Inferior parietal cortex (tissue), 1 donor: ENCODE data around the gene RRP7A.
"Not testable (repeated sequence)": the region's sequence is repeated elsewhere in the genome, so short reads cannot be mapped to it uniquely, and the experiment has no call there.

Experiments used
- DNase-seq: peaks from one replicate; pipeline ENCODE4 v3.0.0-alpha.2; 2016; ENCODE audit errors: extremely low spot score

Gene RRP7A

DNA sequence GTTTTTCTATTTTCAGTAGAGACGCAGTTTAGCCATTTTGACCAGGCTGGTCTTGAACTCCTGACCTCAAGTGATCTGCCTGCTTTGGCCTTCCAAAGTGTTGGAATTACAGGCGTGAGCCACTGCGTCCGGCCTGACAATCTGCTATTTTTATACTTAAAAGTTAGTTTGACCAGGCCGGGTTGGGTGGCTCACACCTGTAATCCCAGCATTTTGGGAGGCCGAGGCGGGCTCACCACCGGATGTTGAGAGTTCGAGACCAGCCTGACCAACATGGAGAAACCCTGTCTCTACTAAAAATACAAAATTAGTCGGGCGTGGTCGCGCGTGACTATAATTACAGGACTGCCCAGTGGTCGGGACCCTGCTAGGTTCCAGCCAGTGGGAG lies 19.8 kb downstream of the RRP7A start:
- not testable (repeated sequence) for DNase-seq

DNA sequence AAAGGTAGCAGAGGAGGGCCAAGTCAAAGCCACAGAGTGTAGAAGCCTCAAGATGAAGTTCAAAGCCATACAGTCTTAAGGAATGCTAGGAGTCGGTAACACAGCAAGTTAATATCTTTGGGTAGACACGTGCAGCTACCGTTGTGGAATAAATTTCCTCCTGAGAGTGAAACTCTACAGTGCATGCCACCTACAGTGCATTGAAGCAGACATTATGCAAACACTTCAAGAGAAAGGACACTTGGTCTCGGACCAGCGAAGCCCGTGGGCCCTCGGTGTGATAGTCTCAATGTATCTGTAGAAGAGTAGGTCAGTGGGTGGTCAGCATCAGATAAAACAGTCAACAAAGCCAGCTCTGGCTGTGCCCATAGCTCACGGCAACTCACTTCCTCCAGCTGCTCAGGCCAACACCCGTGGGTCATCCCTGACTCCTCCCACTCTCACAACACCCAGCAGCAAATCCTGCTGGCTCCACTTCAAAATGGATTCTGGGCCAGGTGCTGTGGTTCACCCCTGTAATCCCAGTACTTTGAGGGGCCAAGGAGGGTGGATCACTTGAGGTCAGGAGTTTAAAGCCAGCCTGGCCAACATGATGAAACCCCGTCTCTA lies 24.0 kb downstream of the RRP7A start:
- DNase-seq: not testable (repeated sequence)

DNA sequence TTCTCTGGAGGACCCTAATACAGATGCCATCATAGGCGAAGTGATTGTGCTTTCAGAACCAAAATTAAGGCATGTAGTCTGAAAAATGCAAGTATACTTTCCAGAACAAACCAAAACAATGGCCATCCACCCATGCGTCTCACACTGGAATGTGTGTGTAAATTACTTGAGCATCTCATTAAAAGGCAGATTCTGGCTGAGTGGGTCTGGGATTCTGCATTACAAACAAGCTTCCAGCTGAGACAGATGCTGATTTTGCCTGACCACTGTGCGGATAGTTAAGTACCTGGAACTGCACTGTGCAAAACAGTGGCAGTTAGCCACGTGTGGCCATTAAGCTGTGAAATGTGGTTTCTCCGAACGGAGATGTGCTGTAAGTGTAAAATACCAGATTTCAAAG lies 26.2 kb downstream of the RRP7A start:
- DNase-seq: no peak

DNA sequence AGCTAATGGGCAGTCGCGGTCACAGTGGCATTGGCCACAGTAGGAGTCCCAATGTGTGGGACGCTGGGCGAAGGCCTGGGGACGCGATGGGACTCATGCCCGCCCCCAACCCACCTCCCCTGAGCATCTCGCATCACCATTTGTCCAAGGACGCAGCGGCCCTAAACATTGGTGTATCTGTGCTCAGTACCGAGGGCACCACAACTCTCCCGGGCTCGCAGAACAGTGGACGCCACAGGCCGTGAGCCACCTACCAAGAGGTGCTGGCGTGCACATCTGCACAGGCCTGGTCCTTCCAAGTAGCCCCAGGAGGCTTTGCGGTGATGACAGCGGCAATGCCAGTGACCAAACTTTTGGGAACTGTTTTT lies 27.3 kb downstream of the RRP7A start:
- DNase-seq: no peak

DNA sequence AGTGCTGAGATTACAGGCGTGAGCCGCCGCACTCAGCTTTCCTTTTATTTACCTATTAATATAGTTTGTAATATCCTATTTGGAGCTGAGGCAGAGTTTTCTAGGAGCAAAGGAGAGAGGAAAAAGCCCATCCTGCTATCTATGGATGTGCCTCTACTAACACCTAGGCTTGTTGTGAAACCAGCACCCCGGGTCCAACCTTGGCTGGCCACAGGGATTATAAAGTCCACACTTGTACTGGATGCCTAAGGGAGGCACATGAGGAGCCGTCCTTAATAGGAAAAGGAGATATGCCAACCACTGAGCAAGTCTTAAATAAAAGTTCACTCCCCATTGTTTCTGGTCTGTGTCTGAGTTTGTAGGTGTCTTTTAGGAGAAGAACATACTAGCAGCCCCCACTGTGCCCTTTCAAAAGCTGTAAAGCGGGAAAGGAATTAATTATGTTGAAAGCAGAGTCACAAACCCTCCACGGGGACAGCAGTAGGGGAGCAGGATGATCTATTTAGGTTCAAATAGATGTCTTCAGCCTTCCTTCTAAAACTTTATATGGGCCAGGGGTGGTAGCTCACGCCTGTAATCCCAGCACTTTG lies 29.3 kb downstream of the RRP7A start:
- DNase-seq: no peak

DNA sequence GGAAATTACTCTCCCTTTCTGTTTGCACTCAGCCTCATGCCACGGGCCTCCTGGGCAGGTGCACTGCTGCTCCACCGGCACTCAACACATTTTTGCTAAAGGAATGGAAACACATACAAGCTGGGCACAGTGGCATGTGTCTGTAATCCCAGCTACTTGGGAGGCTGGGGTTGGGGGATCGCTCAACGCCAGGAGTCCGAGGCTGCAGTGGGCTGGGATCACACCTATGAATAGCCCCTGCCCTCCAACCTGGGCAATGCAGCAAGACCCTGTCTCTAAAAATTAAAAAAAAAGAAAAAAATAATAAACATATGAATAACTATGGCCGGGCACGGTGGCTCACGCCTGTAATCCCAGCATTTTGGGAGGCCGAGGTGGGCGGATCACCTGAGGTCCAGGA lies 30.6 kb downstream of the RRP7A start:
- no peak for DNase-seq

DNA sequence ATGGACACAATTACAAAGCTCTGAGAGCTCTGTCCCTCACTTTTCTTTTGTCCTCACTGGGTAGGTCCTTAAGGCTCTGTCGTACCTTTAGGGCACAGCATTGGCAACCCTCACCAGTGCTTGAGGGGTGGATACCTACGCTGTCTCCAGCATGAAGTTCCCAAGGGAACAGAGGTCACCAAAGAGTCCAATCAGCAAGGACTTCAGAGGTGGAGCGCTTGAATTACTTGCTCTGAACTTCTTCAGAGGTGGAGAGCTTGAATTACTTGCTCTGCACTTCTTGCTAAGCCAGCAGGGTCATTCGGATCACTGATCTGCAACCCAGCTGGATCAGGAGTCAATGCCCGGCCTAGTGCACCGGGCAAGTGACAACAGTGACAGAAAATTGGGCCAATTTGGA lies 35.1 kb downstream of the RRP7A start:
- no peak for DNase-seq

DNA sequence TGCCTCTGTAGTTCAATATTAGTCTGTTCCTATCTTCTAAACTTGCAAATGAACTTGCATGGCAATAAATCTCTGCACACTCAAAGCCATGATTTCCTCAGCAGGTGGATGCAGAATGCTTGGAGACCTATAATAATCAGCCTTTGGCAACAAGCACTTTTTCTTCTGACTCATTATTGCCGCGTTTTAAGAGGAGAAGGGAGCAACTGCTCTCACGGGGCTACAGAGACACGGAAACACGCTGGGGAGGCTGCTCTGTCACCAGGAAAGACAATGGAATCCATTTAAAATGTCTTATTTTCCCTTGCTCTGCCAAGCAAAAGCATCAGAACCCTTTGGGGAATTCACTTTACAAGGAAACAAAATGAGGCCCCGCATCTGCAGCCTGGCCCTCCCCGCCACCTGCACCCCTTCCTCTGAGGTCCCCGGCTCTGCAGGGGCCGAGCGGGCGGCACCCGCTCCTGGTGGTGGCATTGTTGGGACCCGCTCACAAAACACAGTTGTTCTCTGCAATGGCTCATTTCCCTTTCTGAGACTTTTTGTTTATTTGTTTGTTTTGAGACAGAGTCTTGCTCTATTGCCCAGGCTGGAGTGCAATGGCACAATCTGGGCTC lies 35.9 kb downstream of the RRP7A start:
- DNase-seq: not testable (repeated sequence)

DNA sequence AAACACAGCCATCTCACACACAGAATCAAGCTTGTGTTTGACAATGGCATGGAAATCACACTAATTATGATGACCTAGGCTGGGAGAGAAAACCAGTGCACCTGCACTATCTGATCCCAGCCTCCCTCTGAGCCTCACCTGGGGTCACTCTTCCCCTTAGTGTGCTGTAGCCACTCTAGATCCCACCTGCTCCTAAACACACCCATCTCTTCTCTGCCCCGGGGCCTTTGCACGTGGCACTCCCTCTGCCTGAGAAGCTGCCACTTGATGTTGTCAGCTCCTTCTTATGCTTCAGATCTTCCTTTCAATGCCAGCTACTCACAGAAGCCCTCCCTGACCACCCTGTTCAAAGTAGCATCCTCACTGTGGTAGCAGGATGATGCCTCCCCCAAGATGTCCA lies 44.5 kb downstream of the RRP7A start:
- DNase-seq: no peak

DNA sequence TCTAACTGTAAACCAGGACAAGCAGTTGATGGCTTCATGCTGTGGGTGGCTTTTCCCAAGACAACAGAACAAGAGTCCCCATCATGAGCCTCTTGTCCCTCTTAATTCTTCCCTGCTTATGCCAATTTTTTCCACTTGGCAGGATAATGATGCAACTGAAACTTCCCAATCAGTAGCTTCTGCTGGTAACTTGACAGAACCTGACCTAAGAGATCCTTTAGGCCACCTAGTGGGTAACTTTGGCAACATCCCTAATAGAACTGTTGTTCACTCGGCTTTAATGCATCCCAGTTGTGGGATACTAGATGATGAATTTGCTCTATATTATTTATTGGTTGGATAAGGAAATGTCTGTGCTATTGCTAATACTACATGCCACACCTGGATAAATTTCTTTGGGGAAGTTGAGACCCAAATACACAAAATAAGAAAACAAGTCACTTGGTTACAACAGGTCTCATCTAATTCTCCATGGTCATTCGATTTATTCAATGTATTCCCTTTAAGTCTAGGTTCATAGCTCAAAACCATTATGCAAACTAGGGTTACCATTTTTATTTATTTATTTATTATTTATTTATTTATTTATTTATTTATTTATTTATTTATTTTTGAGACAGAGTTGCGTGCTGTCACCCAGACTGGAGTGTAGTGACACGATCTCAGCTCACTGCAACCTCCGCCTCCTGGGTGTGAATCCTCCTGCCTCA lies 46.0 kb downstream of the RRP7A start:
- peak; percentile 56 for DNase-seq

DNA sequence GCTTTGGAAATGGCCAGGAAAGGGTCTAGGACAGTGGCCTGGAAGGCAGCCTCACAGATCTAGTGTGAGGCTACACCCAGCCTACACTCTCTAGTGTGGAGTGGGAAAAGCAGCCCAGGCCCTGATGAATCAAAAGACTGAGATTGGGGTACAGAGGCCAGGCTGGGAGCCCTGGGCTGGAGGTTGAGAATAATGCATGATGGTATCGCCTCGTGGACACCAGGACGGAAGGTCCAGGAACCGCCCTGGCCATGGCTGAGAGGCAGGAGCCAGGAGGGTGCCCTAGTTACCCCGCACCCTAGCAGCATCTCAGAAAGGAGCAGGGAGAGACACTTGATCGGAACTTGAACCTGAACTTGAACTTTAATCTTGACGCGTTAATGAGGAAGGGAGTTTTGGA lies 46.9 kb downstream of the RRP7A start:
- DNase-seq: no peak

DNA sequence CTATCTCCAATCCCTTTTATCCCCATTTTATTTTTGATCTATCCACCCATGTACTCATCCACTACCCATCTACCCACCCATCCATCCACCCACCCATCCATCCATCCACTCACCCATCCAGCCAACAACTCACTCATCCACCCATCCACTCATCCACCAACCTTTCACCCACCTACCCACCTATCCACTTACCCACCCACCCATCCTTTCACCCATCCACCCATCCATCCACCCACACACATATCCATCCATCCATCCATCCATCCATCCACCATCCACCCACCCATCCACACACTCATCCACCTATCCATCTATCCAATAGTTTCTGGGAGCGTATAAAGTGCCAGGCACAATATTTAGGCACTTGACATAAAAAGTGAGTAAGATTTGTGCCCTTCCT lies 48.2 kb downstream of the RRP7A start:
- DNase-seq: no peak

DNA sequence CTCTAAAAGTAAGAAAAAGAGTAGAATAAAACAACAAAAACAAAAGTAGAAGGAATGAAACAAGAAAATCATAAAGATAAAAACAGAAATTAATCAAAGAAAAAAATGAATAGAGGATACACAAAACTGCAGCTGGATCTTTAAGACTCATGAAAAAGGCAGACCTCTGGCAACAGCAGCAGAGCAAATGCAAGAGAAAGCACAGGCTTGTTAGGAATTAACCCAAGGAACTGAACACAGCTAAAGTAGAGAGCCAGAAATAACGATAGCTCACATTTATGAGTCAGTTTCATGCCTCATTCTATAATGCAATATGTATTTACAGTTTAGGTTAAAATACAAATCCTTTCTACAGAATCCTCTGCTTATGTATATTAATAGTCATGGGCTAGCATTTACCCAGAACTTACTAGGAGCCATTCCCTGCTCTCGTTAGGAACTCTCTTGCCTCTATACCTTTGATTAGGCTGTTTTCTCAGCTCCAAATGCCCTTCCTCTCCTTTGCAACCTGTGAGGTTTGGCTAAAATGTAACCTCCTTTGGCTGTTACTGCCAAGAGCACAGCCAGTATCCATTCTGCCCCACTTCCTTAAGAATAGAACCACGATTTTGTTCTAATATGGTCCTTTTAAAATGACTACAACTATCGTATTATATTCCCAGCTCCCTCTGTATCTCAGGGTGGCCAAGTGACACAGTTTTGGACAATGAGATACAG lies 49.1 kb downstream of the RRP7A start:
- DNase-seq: peak; percentile 11

DNA sequence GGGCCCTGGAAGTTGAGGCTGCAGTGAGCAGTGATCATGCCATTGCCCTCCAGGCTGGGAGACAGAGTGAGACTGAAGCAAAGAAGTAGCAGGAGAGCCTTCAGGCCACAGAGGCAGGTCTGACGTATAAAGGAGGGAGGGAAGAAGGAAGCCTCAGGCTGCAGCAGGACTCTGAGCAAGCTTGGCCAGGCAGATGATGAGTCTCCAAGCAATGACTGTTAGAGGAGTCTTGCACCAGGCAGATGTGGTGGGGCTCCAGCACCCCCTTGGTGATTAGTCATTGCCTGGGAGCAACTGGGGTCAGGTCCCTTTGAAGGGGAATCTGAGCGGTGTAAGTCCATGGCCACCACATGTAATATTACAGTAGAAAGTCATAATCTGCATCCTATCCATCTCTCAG lies 50.8 kb downstream of the RRP7A start:
- no peak for DNase-seq

DNA sequence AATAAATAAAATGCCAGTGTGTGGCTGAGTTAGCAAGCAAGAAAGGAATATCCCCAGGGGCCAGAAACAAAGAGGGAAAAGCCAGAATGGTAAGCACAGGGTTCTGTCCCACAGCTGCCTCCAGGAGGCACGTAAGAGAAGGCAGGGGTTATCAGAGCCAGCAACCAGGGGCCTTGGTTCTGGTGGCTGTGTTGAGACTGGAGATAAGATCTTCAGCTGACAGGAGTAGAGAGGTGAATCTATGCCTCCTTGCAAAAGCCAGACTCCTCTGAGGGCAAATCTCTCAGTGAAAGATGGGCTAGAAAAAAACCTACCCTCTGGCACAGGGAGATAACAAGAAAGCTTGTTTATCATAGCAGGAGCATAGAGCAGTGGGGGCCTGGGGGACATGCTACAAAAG lies 57.6 kb downstream of the RRP7A start:
- DNase-seq: no peak

DNA sequence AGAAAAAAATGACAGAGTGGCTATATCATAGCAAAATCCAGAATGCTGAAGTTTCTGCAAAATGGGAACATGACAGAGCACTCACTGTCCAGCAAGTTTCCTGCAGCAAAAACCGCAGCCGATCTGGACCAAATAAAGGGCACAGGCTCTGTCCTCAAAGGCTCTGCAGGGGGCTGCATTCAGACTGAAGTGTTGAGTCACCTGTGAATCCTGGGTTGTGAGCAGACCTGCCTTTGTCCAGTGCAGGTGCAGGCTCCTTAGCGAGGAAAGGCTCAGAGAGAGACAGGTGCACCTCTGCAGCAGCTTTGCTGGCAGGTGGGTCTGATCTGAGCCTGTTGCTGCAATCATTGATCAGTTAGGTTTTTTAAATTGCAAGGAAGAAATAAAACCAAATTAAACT lies 58.1 kb downstream of the RRP7A start:
- DNase-seq: no peak
